Liver (tissue), 3 donors: ENCODE results near the gene NEFH.

Experiments used
- RAD21 ChIP-seq, 2 donors: IDR thresholded peaks; 2 replicates each; pipeline ENCODE4 v1.6.1; 2016; ENCODE audit warnings: antibody characterized with exemption in 2 of 2, mild to moderate bottlenecking in 2 of 2
- TF ChIP-seq, protein P1 (sequence below): fragments of 150-350 bp; IDR thresholded peaks from 2 replicates; pipeline ENCODE4 v1.5.1; 2017; ENCODE audit warnings: improper control_type of control experiment, low read depth, low read length; ENCODE audit not compliant: missing input control
- donor health status: healthy.
- donor health status: healthy.

DNA sequence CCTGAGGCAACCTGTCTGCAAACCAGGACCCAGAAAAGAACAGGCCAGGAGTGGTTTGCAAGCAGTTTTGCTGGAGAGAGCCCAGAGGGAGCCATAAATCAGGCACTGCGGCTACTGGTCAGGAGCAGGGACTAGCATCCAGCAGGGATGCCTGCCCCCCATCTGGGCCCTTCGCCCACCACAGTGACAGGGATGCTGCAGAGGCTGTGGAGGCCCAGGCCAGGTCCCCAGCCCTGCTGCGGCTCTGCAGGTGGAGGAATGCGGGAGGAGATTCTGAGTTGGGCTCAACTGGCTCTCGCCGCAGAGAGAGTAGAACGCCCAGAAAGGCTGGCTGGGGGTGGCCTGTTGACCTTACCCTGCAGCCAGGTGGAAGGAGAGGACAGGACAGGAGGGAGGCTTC lies 16.4 kb upstream of the NEFH start:
- TF ChIP-seq, protein P1, sequence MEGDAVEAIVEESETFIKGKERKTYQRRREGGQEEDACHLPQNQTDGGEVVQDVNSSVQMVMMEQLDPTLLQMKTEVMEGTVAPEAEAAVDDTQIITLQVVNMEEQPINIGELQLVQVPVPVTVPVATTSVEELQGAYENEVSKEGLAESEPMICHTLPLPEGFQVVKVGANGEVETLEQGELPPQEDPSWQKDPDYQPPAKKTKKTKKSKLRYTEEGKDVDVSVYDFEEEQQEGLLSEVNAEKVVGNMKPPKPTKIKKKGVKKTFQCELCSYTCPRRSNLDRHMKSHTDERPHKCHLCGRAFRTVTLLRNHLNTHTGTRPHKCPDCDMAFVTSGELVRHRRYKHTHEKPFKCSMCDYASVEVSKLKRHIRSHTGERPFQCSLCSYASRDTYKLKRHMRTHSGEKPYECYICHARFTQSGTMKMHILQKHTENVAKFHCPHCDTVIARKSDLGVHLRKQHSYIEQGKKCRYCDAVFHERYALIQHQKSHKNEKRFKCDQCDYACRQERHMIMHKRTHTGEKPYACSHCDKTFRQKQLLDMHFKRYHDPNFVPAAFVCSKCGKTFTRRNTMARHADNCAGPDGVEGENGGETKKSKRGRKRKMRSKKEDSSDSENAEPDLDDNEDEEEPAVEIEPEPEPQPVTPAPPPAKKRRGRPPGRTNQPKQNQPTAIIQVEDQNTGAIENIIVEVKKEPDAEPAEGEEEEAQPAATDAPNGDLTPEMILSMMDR = no peak
- no peak for TF ChIP-seq RAD21 (IDR thresholded peaks at IDR 0.05)
